MCF 10A (cell line): ENCODE results near the gene FLNC. TPM values are rescaled to one million over a fixed set of nuclear protein-coding genes. Genes with fewer than 3 reads are reported as not detected.

ENCODE experiments used
- BruUV-seq: library from RNA; stranded (reverse); fragments of 400-500 nt; replicated peaks from 2 replicates; lab custom pipeline; 2021; lab: Mats Ljungman, UMichigan
- CTCF ChIA-PET: fragments of 300-600 bp; sonication (Branson Sonifier 250); formaldehyde crosslinking; extraction: SDS; loops from one replicate; lab custom pipeline; 2021; ENCODE audit warnings: antibody characterized with exemption, inconsistent platforms; lab: Yijun Ruan, JAX
- POLR2A ChIA-PET: fragments of 300-600, 350-650 bp; sonication (Branson Sonifier 250); formaldehyde crosslinking; extraction: SDS; loops from one replicate; lab custom pipeline; 2020; ENCODE audit warnings: antibody characterized with exemption, inconsistent platforms; lab: Yijun Ruan, JAX
- DNase-seq: peaks from one replicate; pipeline ENCODE4 v3.0.0-alpha.2; 2018; ENCODE audit not compliant: unreplicated experiment
- H3K27ac Mint-ChIP-seq: one replicate; pipeline ENCODE4 v1.8.0; 2022; ENCODE audit warnings: mild to moderate bottlenecking, low read depth, mixed read lengths; ENCODE audit not compliant: unreplicated experiment
- H3K27me3 Mint-ChIP-seq: one replicate; pipeline ENCODE4 v1.8.0; 2022; ENCODE audit warnings: mixed read lengths; ENCODE audit not compliant: insufficient read depth, unreplicated experiment
- H3K36me3 Mint-ChIP-seq: one replicate; pipeline ENCODE4 v1.8.0; 2022; ENCODE audit warnings: mild to moderate bottlenecking, moderate library complexity, mixed read lengths; ENCODE audit not compliant: insufficient read depth, unreplicated experiment
- H3K4me1 Mint-ChIP-seq: one replicate; pipeline ENCODE4 v1.8.0; 2022; ENCODE audit warnings: mixed read lengths; ENCODE audit not compliant: insufficient read depth, unreplicated experiment
- H3K4me3 Mint-ChIP-seq: one replicate; pipeline ENCODE4 v1.8.0; 2022; ENCODE audit warnings: mild to moderate bottlenecking, moderate library complexity, mixed read lengths; ENCODE audit not compliant: unreplicated experiment
- H3K9me3 Mint-ChIP-seq: one replicate; pipeline ENCODE4 v1.8.0; 2022; ENCODE audit warnings: mixed read lengths; ENCODE audit not compliant: unreplicated experiment
- CTCF ChIP-seq: fragments of 200-600 bp; IDR thresholded peaks from one replicate; pipeline ENCODE4 v1.8.0; 2022; ENCODE audit warnings: antibody characterized with exemption, mild to moderate bottlenecking; ENCODE audit not compliant: unreplicated experiment
- intact Hi-C: fragments of 100-400 bp; cut with micrococcal nuclease; formaldehyde crosslinking; loops from 2 replicates; pipeline ENCODE4 v1.14.1; 2022
- total RNA-seq: library from RNA; stranded (reverse); gene quantifications from 2 replicates; pipeline ENCODE4 v1.2.3, GENCODE V29; 2022

The FLNC gene
- total RNA-seq, 1 experiment from 2014 or later, result 0.28 TPM

GRCh38 chr7:128841921-128842673 lies 11.9 kb downstream of the FLNC start:
- DNase-seq, result peak; percentile 47
- TF ChIP-seq CTCF, result peak; percentile 74
- ChIA-PET CTCF (interaction anchor here (0.7 to 1.1 kb wide), 2 partner anchors 18 to 40 kb away, joined by 3 to 5 read pairs; no protein-coding TSS in a partner anchor), POLR2A (no interaction called here)
- H3K27me3 Mint-ChIP-seq, result no peaks in the 10 kb centered on the region
- no TSS peak for BruUV-seq
- no peaks in the 10 kb centered on the region for H3K4me1 Mint-ChIP-seq
- no peak overlapping the region for H3K4me3 Mint-ChIP-seq
- intact Hi-C loops, result no loop called here
- no peak overlapping the region for H3K27ac Mint-ChIP-seq
- no peaks in the 10 kb centered on the region for H3K36me3 Mint-ChIP-seq
- no peaks in the 10 kb centered on the region for H3K9me3 Mint-ChIP-seq

- TF ChIP-seq CTCF, result no peak
- no peak overlapping the region for H3K27ac Mint-ChIP-seq
- H3K27me3 Mint-ChIP-seq, result no peaks in the 10 kb centered on the region
- no peaks in the 10 kb centered on the region for H3K4me1 Mint-ChIP-seq
- no peaks in the 10 kb centered on the region for H3K9me3 Mint-ChIP-seq
- BruUV-seq, result no TSS peak
- no peak for DNase-seq
- no peaks in the 10 kb centered on the region for H3K36me3 Mint-ChIP-seq
- ChIA-PET CTCF (interaction anchor here (0.6 to 1.1 kb wide), 5 partner anchors 17 to 171 kb away, joined by 3 to 5 read pairs (median 3); partner anchors contain the start of gene GARIN1A), POLR2A (interaction anchor here (0.9 kb wide), 1 partner anchor 9 kb away, joined by 4 read pairs; no protein-coding TSS in a partner anchor)
- no peak overlapping the region for H3K4me3 Mint-ChIP-seq
- intact Hi-C loops, result no loop called here
These were observed 12.8 kb downstream of the FLNC start for GRCh38 chr7:128842674-128843641.

- intact Hi-C loops, result no loop called here
- POLR2A ChIA-PET, result interaction anchor here (0.9 kb wide), 1 partner anchor 10 kb away, joined by 4 read pairs; no protein-coding TSS in a partner anchor
- no peak overlapping the region for H3K27ac Mint-ChIP-seq
- BruUV-seq, result no TSS peak
- CTCF ChIA-PET, result interaction anchor here (0.8 to 1.1 kb wide), 2 partner anchors 9 to 23 kb away, joined by 3 to 4 read pairs; no protein-coding TSS in a partner anchor
- no peaks in the 10 kb centered on the region for H3K9me3 Mint-ChIP-seq
- H3K36me3 Mint-ChIP-seq, result no peaks in the 10 kb centered on the region
- no peaks in the 10 kb centered on the region for H3K4me1 Mint-ChIP-seq
- no peak overlapping the region for H3K4me3 Mint-ChIP-seq
- no peaks in the 10 kb centered on the region for H3K27me3 Mint-ChIP-seq
- DNase-seq, result no peak
- no peak for TF ChIP-seq CTCF
These were observed 13.9 kb downstream of the FLNC start for GRCh38 chr7:128843938-128844621.
